K562 (cell line): ENCODE results near the gene CENPX. TPM values are rescaled to one million over a fixed set of nuclear protein-coding genes. Genes with fewer than 3 reads are reported as not detected.

Source experiments
- ARID1B ChIP-seq: fragments of 450-650 bp; IDR thresholded peaks from 2 replicates; pipeline ENCODE4 v1.6.1; 2016; ENCODE audit warnings: antibody characterized with exemption, mild to moderate bottlenecking, inconsistent platforms
- CEBPZ ChIP-seq: fragments of 150-350 bp; IDR thresholded peaks from 2 replicates; pipeline ENCODE4 v1.6.1; 2014; ENCODE audit warnings: low read depth, mild to moderate bottlenecking, low read length, borderline replicate concordance
- CREB3L1 ChIP-seq: fragments of 450-650 bp; IDR thresholded peaks from 2 replicates; pipeline ENCODE4 v1.6.1; 2014; ENCODE audit warnings: low read depth, mild to moderate bottlenecking, moderate library complexity, borderline replicate concordance
- ETV1 ChIP-seq: fragments of 450-650 bp; conservative IDR thresholded peaks from 2 replicates; pipeline ENCODE4 v1.6.1; 2016; ENCODE audit warnings: missing genetic modification characterization, control low read depth, low read depth, missing compliant biosample characterization
- GTF3C2 ChIP-seq: IDR thresholded peaks from 3 replicates; pipeline ENCODE4 v1.6.1; 2011; ENCODE audit warnings: borderline replicate concordance, mild to moderate bottlenecking, moderate library complexity; ENCODE audit not compliant: insufficient read length; ENCODE audit errors: extremely low read depth
- HMGXB4 ChIP-seq: sonication (generic); formaldehyde crosslinking; IDR thresholded peaks from 2 replicates; pipeline ENCODE4 v1.8.1; 2023; ENCODE audit warnings: mild to moderate bottlenecking, missing genetic modification reagents
- NFIX ChIP-seq: fragments of 250-450 bp; sonication (Bioruptor Pico); IDR thresholded peaks from 2 replicates; pipeline ENCODE4 v1.4.0; 2020; ENCODE audit warnings: low read depth, mild to moderate bottlenecking, moderate library complexity
- NR2C2 ChIP-seq, 2 experiments: fragments of 200-800 bp in 1 of 2; sonication (Bioruptor generic) in 1 of 2; sonication (generic) in 1 of 2; formaldehyde crosslinking in 1 of 2; IDR thresholded peaks; 2 replicates each; pipeline versions ENCODE4 v1.6.1 to v1.8.0; 2016 to 2022; ENCODE audit warnings: mild to moderate bottlenecking in 1 of 2, missing compliant biosample characterization in 1 of 2, missing genetic modification characterization in 1 of 2, missing genetic modification reagents in 1 of 2
- NR2F6 ChIP-seq: fragments of 450-650 bp; formaldehyde crosslinking; IDR thresholded peaks from 2 replicates; pipeline ENCODE4 v1.4.0; 2020; ENCODE audit warnings: mild to moderate bottlenecking
- POLR2AphosphoS2 ChIP-seq: IDR thresholded peaks from 2 replicates; pipeline ENCODE4 v1.6.1; 2012; ENCODE audit warnings: low read length, improper control_type of control experiment
- RBM25 ChIP-seq: fragments of 200-400 bp; formaldehyde crosslinking; IDR thresholded peaks from 2 replicates; pipeline ENCODE4 v1.6.1; 2018; ENCODE audit warnings: low read length, low read depth, moderate library complexity; ENCODE audit not compliant: severe bottlenecking
- SAFB2 ChIP-seq: fragments of 200-400 bp; formaldehyde crosslinking; IDR thresholded peaks from 2 replicates; pipeline ENCODE4 v1.6.1; 2018; ENCODE audit warnings: borderline replicate concordance, low read length, low read depth, moderate library complexity; ENCODE audit not compliant: severe bottlenecking
- TBP ChIP-seq: optimal IDR thresholded peaks from 2 replicates; pipeline ENCODE3; 2011; ENCODE audit warnings: low read depth, low read length, improper control_type of control experiment
- VEZF1 ChIP-seq: fragments of 200-800 bp; sonication (Bioruptor generic); IDR thresholded peaks from 2 replicates; pipeline ENCODE4 v1.6.1; 2017; ENCODE audit warnings: missing genetic modification characterization, missing compliant biosample characterization
- ZNF23 ChIP-seq: fragments of 250-450 bp; sonication (Bioruptor Pico); IDR thresholded peaks from 2 replicates; pipeline ENCODE4 v1.4.0; 2020; ENCODE audit warnings: mild to moderate bottlenecking
- polyA plus RNA-seq, 8 experiments: library from polyadenylated mRNA; depleted of rRNA in 4 of 8; stranded (reverse) in 5 of 8; unstranded in 3 of 8; fragments of >200 nt; fragmentation: Nextera tagmentation in 2 of 8; fragmentation: Illumina TruSeq in 1 of 8; extraction: Ambion mirVana in 2 of 8; extraction: Trizol in 1 of 8; gene quantifications; 2 replicates each; pipeline versions ENCODE4 v1.2.1 to v1.2.3, GENCODE V29; 2011 to 2014; ENCODE audit warnings: inconsistent platforms in 1 of 8, missing spikeins in 1 of 8
- total RNA-seq, 7 experiments: library from RNA; depleted of rRNA in 6 of 7; stranded (reverse); fragments of >200 nt in 6 of 7; fragmentation: Illumina TruSeq in 2 of 7; extraction: Trizol in 2 of 7; gene quantifications; 2 replicates each; pipeline versions ENCODE4 v1.2.1 to v1.2.3, GENCODE V29; 2011 to 2021; ENCODE audit warnings: low replicate concordance in 1 of 7

Gene CENPX
- total and polyA plus RNA-seq, 9 of the 15 experiments (the other 6 are each of a cell fraction or from before 2014, with no cell fraction given), result 32.7 to 352 (median 127) TPM

GRCh38 chr17:81977211-81977808 lies 45.4 kb downstream of the CENPX start, which contains the start of gene ASPSCR1 (continued):
- TF ChIP-seq ARID1B (no peak), NFIX (CRISPR knock-in tag) (no peak), ETV1 (tag) (no peak), HMGXB4 (peak; percentile 76; the same call in 1 of the 2 replicates), GTF3C2 (no peak), ZNF23 (CRISPR knock-in tag) (no peak), CREB3L1 (peak; percentile 100), VEZF1 (peak; percentile 89), RBM25 (peak; percentile 51), NR2F6 (CRISPR knock-in tag) (no peak), TBP (peak; percentile 95), CEBPZ (no peak), SAFB2 (no peak), NR2C2 (CRISPR knock-in tag; IDR thresholded peaks at IDR 0.05) (0 out of 2 replicates have a peak, but pooled peaks have one; percentile 65), NR2C2 (tag; IDR thresholded peaks at IDR 0.05) (peak; percentile 87), POLR2AphosphoS2 (no peak)
